DMS53 treated with DMSO at 0.1 percent for 48 hours (cell line): Measurements from ENCODE around the gene NIPAL3.
A peak's percentile ranks its signal among the peaks of the same experiment; 100 is the strongest.

Experiments used
- DNase-seq: peaks from one replicate; lab custom pipeline; 2025; ENCODE audit not compliant: unreplicated experiment; lab: John Stamatoyannopoulos, UW

Gene NIPAL3

DNA sequence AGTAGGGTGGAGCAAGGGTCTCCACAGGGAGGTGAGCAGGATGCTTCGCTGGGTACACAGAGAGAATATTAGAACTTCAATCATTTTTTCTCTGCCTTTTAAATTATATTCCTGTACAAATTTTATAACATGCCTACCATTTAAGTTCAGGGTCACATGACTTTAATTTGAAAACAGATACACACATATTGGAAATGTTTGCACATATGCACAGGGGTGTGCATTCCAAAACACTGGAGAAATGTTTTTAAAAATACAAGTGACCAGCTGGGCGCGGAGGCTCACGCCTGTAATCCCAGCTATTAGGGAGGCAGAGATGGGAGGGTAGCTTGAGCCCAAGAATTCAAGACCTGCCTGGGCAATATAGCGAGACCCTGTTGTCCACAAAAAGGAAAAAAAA lies 39.7 kb downstream of the NIPAL3 start:
- DNase-seq, result no peak

- no peak for DNase-seq
Measured at GRCh38 chr1:24457866-24458265, 42.3 kb downstream of the NIPAL3 start.

- peak; percentile 19 for DNase-seq
Measured at GRCh38 chr1:24459551-24460266, 44.1 kb downstream of the NIPAL3 start.

GRCh38 chr1:24462128-24462527 lies 46.5 kb downstream of the NIPAL3 start:
- DNase-seq, result peak; percentile 23

DNA sequence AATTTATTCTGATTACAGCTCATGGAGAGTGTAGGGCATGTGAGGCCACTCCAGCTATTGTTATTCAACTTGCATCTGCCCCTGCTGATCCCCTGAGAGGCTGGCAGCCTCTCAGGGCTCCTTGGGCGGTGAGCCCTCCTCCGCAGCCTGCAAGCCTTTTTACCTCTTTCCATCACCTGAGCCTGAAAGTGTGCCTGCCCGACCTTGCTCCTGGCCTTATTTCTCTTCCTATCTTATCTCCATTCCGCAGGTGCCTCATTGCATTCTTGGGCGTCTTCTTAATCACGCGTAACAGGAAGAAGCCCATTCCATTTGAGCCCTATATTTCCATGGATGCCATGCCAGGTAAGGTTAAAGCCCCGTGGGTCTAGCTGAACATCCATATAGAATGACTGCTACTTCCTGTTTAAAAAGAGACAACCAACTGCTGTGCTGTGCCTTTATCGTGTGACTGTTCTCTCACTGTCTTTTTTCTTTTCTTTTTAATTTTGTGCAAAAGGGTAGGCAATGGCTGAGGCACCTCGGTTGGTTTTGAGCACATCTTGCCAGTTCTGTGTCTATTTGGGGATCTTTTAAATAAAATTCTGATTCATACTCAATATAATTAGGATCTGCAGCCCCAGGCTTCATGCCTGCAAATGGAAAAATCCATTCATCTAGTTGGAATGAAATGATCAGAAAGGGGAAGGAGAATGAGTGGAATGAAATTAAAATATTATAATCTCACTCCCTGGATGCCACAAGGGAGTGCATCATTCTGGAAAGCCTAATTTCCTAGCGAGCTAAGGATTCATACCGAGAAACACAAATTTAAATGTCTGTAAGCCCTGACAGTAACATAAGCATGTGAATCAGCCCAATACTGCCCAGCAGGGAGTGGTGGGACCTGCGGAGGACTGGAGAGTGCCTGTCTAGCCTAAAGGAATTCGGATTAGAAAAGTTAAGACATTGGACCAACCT lies 48.5 kb downstream of the NIPAL3 start:
- no peak for DNase-seq

- DNase-seq, result no peak
Measured at GRCh38 chr1:24465099-24465498, 49.5 kb downstream of the NIPAL3 start.

DNA sequence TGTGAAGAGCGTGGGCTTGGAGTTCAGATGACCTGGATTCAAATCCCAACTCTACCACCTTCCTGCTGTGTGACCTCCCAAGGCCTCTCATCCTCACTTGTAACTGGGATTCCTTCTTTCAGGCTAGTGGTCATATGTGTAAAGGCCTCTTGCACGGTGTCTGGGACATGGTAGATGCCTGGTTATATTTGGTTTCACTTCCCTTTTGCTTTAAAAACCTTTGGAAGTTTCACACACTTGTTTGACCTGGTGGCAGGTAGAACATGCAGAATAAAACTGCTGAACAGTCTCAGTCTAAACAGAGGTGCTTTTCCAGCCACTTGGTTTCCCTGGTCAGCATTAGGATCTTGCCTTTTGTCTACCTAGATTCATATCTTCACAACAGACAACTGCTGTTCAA lies 50.0 kb downstream of the NIPAL3 start:
- DNase-seq, result no peak

DNA sequence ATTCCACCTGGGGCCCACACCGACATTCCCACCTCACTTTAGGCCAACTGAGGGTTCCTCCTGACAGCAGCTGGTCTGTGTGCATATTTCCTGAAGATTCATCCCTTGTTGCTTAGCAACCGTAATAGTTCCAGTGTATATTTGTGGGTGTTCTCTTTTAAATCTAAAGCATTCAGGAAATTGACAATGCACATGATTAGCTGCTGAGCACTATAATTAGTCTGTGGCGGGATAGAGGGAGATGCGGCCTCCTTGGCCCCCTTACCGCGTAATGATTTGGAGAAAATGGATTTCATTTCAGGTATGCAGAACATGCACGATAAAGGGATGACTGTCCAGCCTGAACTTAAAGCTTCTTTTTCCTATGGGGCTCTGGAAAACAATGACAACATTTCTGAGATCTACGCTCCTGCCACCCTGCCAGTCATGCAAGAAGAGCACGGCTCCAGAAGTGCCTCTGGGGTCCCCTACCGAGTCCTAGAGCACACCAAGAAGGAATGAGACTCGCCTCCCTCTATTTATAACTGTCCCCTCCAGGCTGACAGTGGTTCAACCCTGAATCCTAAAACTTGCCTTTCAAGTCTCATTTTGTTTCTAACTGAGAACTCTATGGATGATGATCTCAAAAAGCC lies 53.2 kb downstream of the NIPAL3 start:
- DNase-seq, result no peak

DNA sequence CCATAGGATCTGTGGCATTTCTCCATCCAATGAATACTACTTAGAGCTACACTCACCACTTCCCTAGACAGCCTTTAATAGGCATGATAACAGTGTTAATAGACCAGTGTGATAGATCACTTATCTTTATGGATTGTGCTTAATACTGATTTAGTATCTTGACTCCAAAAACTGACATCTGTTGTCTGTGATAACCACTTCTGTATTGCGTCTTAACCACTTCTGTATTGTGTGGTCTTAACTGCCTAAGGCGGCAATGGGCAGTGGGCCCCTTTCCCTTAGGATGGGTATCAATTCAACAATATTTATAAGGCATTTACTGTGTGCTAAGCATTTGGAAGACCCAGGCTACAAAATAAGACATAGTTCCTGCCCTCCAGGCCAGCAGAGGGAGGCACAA lies 55.0 kb downstream of the NIPAL3 start:
- no peak for DNase-seq

- DNase-seq, result no peak
Measured at GRCh38 chr1:24472527-24473251, 57.1 kb downstream of the NIPAL3 start.

DNA sequence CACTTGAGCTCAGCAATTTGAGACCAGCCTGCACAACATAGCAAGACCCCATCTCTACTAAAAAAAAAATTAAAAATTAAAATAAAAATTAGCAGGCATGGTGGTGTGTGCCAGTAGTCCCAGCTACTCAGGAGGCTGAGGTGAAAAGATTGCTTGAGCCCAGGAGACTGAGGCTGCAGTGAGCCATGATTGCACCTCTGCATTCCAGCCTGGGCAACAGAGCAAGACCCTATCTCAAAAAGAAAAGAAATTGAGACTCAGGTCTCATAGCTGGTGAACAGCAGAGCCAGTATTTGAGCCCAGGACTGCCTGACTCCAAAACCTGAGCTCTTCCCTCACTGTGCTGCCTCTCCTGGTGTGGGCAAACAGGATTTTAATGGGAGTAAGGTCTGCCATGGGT lies 58.6 kb downstream of the NIPAL3 start:
- no peak for DNase-seq

GRCh38 chr1:24475700-24476099 lies 60.1 kb downstream of the NIPAL3 start:
- no peak for DNase-seq

GRCh38 chr1:24476571-24476970 lies 61.0 kb downstream of the NIPAL3 start:
- no peak for DNase-seq

- DNase-seq, result no peak
Measured at GRCh38 chr1:24477309-24477708, 61.7 kb downstream of the NIPAL3 start.

DNA sequence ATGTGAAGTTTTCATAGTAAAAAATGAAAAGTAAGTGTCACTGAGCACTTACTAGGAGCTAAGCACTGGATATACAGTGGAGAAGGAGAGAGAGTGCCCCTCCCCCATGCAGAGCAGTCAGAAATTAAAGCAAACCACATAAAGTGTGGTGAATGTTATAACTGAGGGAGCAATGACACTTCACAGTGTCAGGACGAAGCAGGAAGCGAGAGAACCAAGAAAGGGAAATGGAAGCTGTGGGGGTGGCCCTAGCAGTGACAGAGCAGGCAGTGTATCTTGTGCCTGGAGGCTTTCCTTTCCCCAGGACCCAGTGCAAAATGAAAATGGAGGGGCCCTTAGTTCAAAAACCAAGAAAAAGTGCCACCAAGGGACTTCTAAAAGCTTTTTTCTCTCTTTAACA lies 65.5 kb downstream of the NIPAL3 start:
- no peak for DNase-seq

DNA sequence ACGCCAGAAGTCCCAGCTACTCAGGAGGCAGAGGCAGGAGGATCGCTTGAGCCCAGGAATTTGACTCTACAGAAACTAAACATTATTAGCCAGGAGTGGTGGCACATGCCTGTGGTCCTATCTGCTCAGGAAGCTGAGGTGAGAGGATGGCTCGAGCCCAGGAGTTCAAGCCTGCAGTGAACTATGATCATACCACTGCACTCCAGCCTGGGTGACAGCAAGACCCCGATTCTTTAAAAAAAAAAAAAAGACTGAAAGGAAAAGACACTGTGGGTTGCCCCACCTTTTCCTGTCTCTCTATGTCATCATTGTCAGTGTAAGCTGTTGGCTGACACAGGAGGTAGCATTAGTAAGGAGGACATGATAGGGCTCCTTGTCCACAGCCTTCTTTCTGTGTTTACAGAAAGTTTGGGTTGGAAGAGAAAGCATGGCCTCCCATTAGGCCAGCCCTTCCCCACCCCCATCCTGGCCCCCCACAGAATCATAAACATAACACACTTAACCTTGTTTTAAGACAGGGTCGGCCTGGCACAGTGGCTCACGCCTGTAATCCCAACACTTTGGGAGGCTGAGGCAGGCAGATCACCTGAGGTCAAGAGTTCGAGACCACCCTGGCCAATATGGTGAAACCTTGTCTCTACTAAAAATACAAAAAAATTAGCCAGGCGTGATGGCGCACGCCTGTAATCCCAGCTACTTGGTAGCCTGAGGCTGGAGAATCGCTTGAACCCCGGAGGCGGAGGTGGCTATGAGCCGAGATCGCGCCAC lies 66.4 kb downstream of the NIPAL3 start:
- no peak for DNase-seq

- DNase-seq, result no peak
Measured at GRCh38 chr1:24483441-24483840, 67.8 kb downstream of the NIPAL3 start.

GRCh38 chr1:24484199-24484598 lies 68.6 kb downstream of the NIPAL3 start:
- DNase-seq, result no peak

DNA sequence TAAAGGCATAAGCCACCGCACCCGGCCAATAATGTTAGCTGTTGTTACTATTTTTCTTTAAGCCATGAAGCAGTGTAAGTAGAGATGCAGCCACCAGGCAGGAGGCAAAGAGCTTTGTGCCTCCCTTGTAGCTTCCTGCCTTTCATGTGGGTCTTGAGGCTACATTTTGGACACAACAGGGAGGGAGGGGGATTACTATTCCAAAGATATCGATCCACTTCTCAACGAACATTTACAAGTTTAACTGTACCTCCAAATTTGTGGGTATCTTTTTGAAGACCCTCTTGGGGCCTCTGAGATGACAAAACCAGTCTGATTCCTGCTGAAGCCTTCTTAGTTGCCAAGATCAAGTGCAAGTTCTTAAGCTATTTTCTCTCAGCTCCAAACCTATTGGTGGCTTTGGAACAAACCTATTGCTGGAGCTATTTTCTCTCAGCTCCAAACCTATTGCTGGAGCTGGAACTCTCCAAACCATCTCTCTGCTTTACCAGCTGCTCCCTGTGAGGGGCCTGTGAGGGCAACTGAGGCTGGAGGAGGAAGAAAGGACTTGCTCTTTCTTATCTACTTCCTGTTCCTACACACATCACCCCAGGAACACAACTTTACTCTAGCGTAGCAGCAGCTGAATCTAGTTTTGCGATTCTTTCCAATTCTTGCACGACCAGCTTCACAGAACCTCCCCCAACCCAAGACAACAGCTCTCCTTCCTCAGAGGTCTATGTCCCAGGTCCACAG lies 70.9 kb downstream of the NIPAL3 start:
- no peak for DNase-seq

DNA sequence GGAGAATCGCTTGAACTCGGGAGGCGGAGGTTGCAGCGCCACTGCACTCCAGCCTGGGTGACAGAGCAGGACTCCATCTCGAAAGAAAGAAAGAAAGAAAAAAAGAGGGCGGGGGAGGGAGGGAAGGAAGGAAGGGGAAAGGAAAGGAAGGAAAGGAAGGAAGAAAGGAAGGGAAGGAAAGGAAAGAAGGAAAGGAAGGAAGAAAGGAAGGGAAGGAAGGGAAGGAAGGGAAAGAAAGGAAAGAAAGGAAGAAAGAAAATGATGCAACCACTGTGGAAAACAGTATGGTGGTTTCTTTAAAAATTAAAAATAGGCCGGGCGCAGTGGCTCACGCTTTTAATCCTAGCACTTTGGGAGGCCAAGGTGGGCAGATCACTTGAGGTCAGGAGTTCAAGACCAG lies 71.9 kb downstream of the NIPAL3 start:
- DNase-seq, result no peak
